Retinal pigment epithelial cell (primary cell): ENCODE results near the gene SYNE3.

Experiments
- DNase-seq: peaks from one replicate; pipeline ENCODE4 v3.0.0-alpha.2; 2010; ENCODE audit warnings: low read depth
- H3K4me3 ChIP-seq: 2 replicates; pipeline ENCODE4 v1.5.1; 2011; ENCODE audit warnings: mild to moderate bottlenecking, low read length, control low read depth, moderate library complexity
- CTCF ChIP-seq: conservative IDR thresholded peaks from 2 replicates; pipeline ENCODE4 v1.5.1; 2011; ENCODE audit warnings: low read depth, low read length, control low read depth, inconsistent platforms

Gene SYNE3

GRCh38 chr14:95535226-95536021 is 19.0 kb upstream of the SYNE3 start:
- no peak for DNase-seq
- H3K4me3 ChIP-seq: peak overlapping the region; percentile 89
- no peak for TF ChIP-seq CTCF

DNA sequence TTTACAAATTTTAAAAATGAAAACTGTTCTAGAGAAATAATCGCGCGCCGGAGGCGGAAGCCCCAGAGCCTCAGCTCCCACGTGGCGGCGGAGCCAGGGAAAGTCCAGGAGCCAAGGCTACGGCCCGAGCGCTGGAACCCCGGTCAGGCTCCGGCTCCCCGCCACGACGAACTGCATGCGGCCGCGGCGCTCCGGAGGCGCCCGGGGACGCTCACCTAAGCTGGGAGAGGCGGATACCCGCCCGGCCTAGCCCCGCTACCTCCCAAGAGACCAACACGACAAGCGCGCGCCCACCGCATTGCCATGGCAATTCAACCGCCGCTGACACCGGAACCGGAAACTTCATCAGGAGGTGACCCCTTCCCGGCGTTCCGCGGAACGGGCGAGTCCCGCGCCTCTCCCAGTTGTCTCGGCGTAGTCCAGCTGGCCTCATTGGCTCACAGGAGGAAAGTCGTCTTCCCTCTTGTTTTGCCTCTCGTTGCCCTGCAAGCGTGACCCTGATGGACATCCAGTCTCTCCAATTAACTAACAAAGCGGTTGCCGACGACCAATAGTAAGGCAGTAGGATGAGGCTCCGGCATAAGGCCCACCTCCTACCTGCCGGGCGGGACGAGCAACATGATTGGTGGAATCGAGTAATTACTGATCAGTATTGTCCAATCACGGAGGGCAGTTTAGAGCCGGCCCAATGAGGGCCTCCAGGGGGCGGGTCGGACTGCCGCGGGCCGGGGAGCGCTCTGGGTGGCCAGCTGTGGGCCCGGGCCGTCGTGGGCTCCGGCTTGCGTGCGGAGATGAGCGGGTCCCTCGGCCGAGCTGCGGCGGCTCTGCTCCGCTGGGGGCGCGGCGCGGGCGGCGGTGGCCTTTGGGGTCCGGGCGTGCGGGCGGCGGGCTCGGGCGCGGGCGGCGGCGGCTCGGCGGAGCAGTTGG is 18.1 kb upstream of the SYNE3 start, which contains the start of gene GLRX5:
TSS of gene GLRX5 (plus strand) at position 752 of the 927 bp plus-strand sequence. CDS start at position 792, 40 bp downstream.
- TF ChIP-seq CTCF: no peak
- H3K4me3 ChIP-seq: peak within 1 kb of the TSS; percentile 89
- DNase-seq: peak; percentile 100

GRCh38 chr14:95533822-95534221 is 17.4 kb upstream of the SYNE3 start:
- TF ChIP-seq CTCF: no peak
- peak overlapping the region; percentile 79 for H3K4me3 ChIP-seq
- no peak for DNase-seq

GRCh38 chr14:95533391-95533821 is 17.0 kb upstream of the SYNE3 start:
- H3K4me3 ChIP-seq: peak overlapping the region; percentile 79
- DNase-seq: no peak
- no peak for TF ChIP-seq CTCF

GRCh38 chr14:95531969-95532368 is 15.5 kb upstream of the SYNE3 start:
- H3K4me3 ChIP-seq: no peak overlapping the region
- no peak for TF ChIP-seq CTCF
- no peak for DNase-seq

DNA sequence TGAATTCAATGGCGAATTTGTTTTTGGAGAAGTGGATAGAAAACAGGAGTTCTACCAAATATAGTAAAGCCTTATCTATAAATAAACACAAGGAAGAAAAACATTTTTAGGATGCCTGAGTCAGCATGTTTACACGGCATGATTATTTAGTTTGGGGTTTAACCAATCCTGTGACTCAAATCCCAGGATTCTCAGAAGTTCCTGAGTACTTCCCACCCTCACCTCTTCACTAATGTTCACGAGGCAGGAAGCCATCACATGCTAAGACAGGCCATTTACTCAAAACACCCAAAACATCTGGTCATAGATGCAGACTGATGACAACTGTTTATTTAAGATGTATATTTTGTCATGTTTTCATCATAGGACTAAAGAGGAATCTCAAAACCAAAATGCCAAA is 15.0 kb upstream of the SYNE3 start:
- no peak for TF ChIP-seq CTCF

More for the DNA sequence above, 15.0 kb upstream of the SYNE3 start:
- DNase-seq: no peak
- no peak overlapping the region for H3K4me3 ChIP-seq
